Activated CD4-positive, alpha-beta T cell treated with anti-CD3 and anti-CD28 coated beads for 36 hours (primary cell): Measurements from ENCODE around the gene CEP250. TPM values are rescaled to one million over a fixed set of nuclear protein-coding genes. Genes with fewer than 3 reads are reported as not detected.
"Not testable (repeated sequence)": the region's sequence is repeated elsewhere in the genome, so short reads cannot be mapped to it uniquely, and the experiment has no call there.

Experiments
- ATAC-seq: fragments of 200-7000 bp; cut with Tn5 transposase; one replicate; pipeline ENCODE4 v1.10.0; 2021; ENCODE audit warnings: mild to moderate bottlenecking, moderate library complexity
- CTCF ChIA-PET: fragments of 350-600 bp; sonication (Branson Sonifier 250); formaldehyde crosslinking; loops from one replicate; lab custom pipeline; 2021; ENCODE audit warnings: antibody characterized with exemption; lab: Charles Lee
- POLR2A ChIA-PET: fragments of 350-600 bp; sonication (Branson Sonifier 250); formaldehyde crosslinking; loops from one replicate; lab custom pipeline; 2021; ENCODE audit warnings: antibody characterized with exemption, inconsistent platforms; lab: Charles Lee
- DNase-seq: peaks from one replicate; pipeline ENCODE4 v3.0.0-alpha.2; 2020
- H3K27ac Mint-ChIP-seq: one replicate; pipeline ENCODE4 v1.8.0; 2021; ENCODE audit warnings: mixed read lengths
- H3K27me3 Mint-ChIP-seq: one replicate; pipeline ENCODE4 v1.8.0; 2021; ENCODE audit warnings: mixed read lengths
- H3K36me3 Mint-ChIP-seq: one replicate; pipeline ENCODE4 v1.8.0; 2021; ENCODE audit warnings: low read depth, mixed read lengths
- H3K4me1 Mint-ChIP-seq: one replicate; pipeline ENCODE4 v1.8.0; 2021; ENCODE audit warnings: mixed read lengths
- H3K4me3 Mint-ChIP-seq: one replicate; pipeline ENCODE4 v1.8.0; 2021; ENCODE audit warnings: mild to moderate bottlenecking, moderate library complexity, mixed read lengths
- H3K9me3 Mint-ChIP-seq: one replicate; pipeline ENCODE4 v1.8.0; 2021; ENCODE audit warnings: low read depth, mixed read lengths
- intact Hi-C, 2 experiments: fragments of 100-400 bp; cut with DNase I in 1 of 2; cut with micrococcal nuclease in 1 of 2; formaldehyde crosslinking; loops; one replicate each; pipeline versions ENCODE4 v1.14.2 to v1.15.1; 2022 to 2024; cut with DNase I, micrococcal nuclease
- total RNA-seq, 2 experiments: library from RNA; stranded (reverse); gene quantifications; one replicate each; pipeline ENCODE4 v1.2.3, GENCODE V29; 2021

The CEP250 gene
- total RNA-seq, 2 experiments from 2014 or later = 50.4 to 60.2 TPM

DNA sequence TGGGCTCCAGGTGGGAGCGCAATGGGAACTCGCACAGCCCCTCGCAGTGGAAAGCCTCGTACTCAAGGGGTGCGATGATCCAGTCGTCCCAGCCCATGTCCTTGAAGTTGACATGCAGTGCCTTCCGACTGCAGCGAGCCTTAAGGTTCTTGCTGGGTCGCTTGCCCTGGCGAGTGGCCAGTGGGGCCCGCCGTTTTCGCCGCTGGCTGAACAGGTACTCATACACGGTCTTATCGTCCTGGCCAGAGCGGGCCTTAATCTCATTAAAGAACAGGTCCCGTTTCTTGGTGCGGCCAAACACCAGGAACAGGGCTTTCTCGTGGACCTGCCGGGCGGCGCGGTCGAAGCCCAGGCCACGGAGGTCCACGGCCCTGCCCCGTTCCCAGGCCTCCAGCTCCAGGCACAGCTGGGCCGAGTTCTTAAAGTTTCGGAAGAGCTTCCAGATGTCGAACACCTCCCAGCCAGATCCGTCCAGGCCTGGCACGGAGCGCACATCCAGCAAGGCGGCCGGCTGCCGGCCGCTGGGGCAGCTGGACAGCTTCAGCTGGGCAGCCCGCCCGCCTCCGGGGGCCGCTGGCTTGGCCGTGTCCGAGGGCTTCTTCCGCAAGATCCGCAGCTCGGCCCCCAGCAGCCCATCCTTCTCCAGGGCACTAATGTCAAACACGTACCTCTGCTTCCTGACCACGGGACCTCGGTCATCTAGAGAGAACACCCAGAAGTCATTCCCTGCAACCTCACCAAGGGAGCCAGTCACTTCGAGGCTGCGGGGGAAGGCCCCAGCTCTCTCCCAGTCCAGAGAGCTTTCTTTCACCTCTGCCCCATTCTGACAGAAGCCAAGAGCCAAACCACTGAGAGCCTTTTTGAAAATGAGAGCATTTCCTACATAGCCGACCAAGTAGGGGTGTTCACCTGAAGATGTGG lies 21.1 kb upstream of the CEP250 start:
- H3K27ac Mint-ChIP-seq = no peak overlapping the region

DNA sequence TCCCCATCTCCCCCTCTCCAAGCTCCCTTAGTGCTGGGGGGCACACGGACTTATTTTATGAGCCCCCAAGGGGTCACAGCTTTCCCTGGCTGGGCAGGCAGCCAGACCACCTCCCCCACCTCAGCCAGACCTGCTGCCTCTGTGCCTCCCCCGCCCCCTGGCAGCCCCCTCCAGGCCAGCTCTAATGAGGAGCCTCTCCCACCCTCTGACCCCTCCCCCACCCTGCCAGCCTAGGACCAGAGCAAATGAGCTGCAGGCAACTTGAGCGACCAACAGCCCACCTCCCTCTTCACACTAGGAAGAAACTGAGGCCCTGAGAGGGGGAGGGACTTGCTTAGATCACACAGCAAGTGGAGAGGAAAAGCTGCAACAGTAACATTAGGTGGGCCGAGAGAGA lies 19.2 kb upstream of the CEP250 start:
- H3K4me3 Mint-ChIP-seq = no peak overlapping the region
- ChIA-PET POLR2A (interaction anchor here (0.5 to 0.6 kb wide), 2 partner anchors 14 to 632 kb away, joined by 3 to 10 read pairs; no protein-coding TSS in a partner anchor), CTCF (interaction anchor here (0.6 to 1.7 kb wide), 4 partner anchors 10 to 563 kb away, joined by 3 to 4 read pairs (median 4); partner anchors contain the start of gene GGT7)
- H3K9me3 Mint-ChIP-seq = no peaks in the 10 kb centered on the region
- ATAC-seq = no peak
- DNase-seq = no peak
- no peak overlapping the region for H3K27ac Mint-ChIP-seq
- H3K27me3 Mint-ChIP-seq = peaks cover 6% of the 10 kb centered on the region
- intact Hi-C loops = no loop called here
- peaks cover 5% of the 10 kb centered on the region for H3K4me1 Mint-ChIP-seq
- no peaks in the 10 kb centered on the region for H3K36me3 Mint-ChIP-seq

More for the DNA sequence above, 21.1 kb upstream of the CEP250 start:
- Mint-ChIP-seq H3K4me1 (peaks cover 5% of the 10 kb centered on the region), H3K9me3 (no peaks in the 10 kb centered on the region), H3K4me3 (no peak overlapping the region), H3K27me3 (no peaks in the 10 kb centered on the region), H3K36me3 (no peaks in the 10 kb centered on the region)
- DNase-seq (no peak), ATAC-seq (no peak)
- ChIA-PET POLR2A (no interaction called here), CTCF (interaction anchor here (0.9 to 1.6 kb wide), 5 partner anchors 9 to 105 kb away, joined by 3 to 4 read pairs (median 3); partner anchors contain the start of gene CEP250)
- intact Hi-C loops = no loop called here

DNA sequence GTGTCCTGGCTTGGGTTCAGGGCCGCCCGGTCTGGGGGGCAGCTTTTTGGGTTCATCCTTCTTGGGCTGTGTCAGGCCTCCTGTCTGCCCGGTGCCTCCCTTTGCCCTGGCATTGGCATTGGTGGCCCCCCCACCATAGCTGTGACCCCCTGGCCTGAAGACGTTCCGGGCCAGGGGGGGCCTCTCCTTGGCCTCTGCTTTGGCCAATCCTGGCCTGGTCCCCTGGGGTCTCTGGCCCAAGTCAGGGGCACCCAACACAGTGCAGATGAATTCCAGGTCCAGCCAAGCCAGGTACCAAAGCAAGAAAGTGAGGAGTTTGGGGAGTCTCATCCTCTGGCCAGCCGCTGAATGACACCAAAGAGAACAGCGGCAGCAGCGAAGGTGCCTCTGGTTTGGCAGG lies 17.8 kb upstream of the CEP250 start:
- peaks cover 6% of the 10 kb centered on the region for H3K27me3 Mint-ChIP-seq
- intact Hi-C loops = no loop called here
- peaks cover 3% of the 10 kb centered on the region for H3K4me1 Mint-ChIP-seq
- DNase-seq = no peak
- no peak overlapping the region for H3K27ac Mint-ChIP-seq
- H3K36me3 Mint-ChIP-seq = no peaks in the 10 kb centered on the region
- no peak overlapping the region for H3K4me3 Mint-ChIP-seq
- no peak for ATAC-seq
- no peaks in the 10 kb centered on the region for H3K9me3 Mint-ChIP-seq
- POLR2A ChIA-PET = no interaction called here
- CTCF ChIA-PET = interaction anchor here (0.9 to 1.0 kb wide), 2 partner anchors 26 to 94 kb away, joined by 3 to 5 read pairs; no protein-coding TSS in a partner anchor

DNA sequence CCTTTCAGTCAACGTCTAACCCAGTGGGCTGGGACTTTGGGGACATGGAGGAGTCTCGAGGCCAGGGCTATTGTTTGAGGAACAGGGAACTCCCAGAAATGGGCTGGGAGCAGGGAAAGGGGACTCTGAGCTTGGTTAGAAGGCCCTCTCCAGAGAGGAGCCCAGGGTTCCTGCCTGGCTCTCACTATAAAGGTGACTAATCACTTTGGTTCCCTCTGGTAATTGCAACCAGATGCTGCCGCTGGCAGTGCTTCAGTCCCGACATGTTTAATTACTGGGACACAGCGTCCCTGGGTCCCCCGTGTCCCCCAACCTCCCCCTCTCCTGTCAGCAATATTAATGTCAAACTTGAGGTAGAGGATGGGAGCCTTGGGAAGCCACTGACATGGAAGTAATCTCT lies 12.4 kb upstream of the CEP250 start:
- ChIA-PET POLR2A (no interaction called here), CTCF (interaction anchor here (0.6 to 1.5 kb wide), 5 partner anchors 8 to 1030 kb away, joined by 3 to 4 read pairs (median 3); no protein-coding TSS in a partner anchor)
- peaks cover 7% of the 10 kb centered on the region for H3K4me1 Mint-ChIP-seq
- no peaks in the 10 kb centered on the region for H3K36me3 Mint-ChIP-seq
- DNase-seq (no peak), ATAC-seq (no peak)
- peaks cover 6% of the 10 kb centered on the region for H3K27me3 Mint-ChIP-seq
- no peak overlapping the region for H3K4me3 Mint-ChIP-seq
- no peak overlapping the region for H3K27ac Mint-ChIP-seq
- intact Hi-C loops = no loop called here
- no peaks in the 10 kb centered on the region for H3K9me3 Mint-ChIP-seq

DNA sequence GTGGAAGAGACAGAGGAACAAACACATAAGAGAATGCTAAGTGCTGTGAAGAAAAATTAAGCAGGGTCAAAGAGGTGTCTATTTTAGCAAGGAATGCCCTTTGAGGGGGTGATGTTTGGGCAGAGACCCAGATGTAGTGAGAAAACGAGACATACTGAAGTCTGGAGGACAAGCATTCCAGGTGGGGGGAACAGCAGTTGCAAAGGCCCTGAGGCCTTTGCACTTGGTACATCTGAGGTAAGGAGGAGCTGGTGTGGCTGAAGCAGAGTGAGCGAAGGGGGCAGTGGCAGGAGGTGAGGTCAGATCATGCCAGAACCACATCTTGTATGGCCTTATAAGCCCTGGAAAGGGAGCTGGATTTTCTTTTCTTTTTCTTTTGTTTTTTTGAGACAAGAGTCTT lies 11.2 kb upstream of the CEP250 start:
- Mint-ChIP-seq H3K9me3 (no peaks in the 10 kb centered on the region), H3K36me3 (no peaks in the 10 kb centered on the region), H3K4me3 (no peak overlapping the region), H3K27me3 (peaks cover 6% of the 10 kb centered on the region), H3K4me1 (peaks cover 7% of the 10 kb centered on the region), H3K27ac (no peak overlapping the region)
- intact Hi-C loops = no loop called here
- DNase-seq = no peak
- POLR2A ChIA-PET = no interaction called here
- ATAC-seq = no peak
- CTCF ChIA-PET = interaction anchor here (0.6 to 5.2 kb wide), 6 partner anchors 10 to 1325 kb away, joined by 3 to 37 read pairs (median 4); partner anchors contain the start of gene CEP250

DNA sequence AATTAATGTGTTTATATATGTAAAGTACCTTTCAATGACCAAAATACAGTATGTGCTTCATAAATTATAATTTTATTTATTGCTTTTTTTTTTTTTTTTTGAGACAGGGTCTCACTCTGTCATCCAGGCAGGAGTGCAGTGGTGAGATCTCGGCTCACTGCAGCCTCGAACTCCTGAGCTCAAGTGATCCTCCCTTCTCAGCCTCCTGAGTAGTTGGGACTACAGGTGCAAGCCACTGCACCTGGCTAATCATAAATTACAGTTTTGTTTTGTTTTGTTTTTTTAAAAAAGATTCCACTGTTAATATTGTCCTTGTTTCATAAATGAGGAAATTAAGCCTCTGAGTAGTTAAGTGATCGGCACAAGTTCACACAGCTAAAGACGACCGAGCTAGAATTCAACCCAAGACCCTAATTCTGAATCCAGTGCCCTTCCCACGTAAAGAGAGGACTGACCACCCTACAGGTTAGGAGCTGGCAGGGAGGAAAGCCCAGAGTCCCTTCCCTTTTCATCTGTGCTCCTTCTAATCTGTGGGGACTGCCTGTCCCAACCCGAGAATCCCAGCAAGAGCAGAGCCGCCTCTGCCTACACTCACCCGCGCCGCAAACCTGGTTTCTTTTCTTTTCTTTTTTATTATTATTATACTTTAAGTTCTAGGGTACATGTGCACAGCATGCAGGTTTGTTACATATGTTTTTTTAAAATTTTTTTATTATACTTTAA lies 8.9 kb upstream of the CEP250 start:
- no peaks in the 10 kb centered on the region for H3K27me3 Mint-ChIP-seq
- no peak for DNase-seq
- POLR2A ChIA-PET = interaction anchor here (1.0 kb wide), 1 partner anchor 9 kb away, joined by 4 read pairs; the partner anchor contains the start of gene CEP250
- intact Hi-C loops = loop anchor here (1.0 to 2.0 kb wide), 3 partner anchors 34 to 143 kb away; no protein-coding TSS in a partner anchor
- peak overlapping the region; percentile 78 for H3K4me3 Mint-ChIP-seq
- peaks cover 7% of the 10 kb centered on the region for H3K4me1 Mint-ChIP-seq
- no peaks in the 10 kb centered on the region for H3K9me3 Mint-ChIP-seq
- H3K27ac Mint-ChIP-seq = no peak overlapping the region
- H3K36me3 Mint-ChIP-seq = no peaks in the 10 kb centered on the region
- CTCF ChIA-PET = interaction anchor here (0.6 to 5.2 kb wide), 13 partner anchors 9 to 763 kb away, joined by 3 to 37 read pairs (median 4); partner anchors contain the start of gene CEP250
- ATAC-seq = peak; percentile 11

DNA sequence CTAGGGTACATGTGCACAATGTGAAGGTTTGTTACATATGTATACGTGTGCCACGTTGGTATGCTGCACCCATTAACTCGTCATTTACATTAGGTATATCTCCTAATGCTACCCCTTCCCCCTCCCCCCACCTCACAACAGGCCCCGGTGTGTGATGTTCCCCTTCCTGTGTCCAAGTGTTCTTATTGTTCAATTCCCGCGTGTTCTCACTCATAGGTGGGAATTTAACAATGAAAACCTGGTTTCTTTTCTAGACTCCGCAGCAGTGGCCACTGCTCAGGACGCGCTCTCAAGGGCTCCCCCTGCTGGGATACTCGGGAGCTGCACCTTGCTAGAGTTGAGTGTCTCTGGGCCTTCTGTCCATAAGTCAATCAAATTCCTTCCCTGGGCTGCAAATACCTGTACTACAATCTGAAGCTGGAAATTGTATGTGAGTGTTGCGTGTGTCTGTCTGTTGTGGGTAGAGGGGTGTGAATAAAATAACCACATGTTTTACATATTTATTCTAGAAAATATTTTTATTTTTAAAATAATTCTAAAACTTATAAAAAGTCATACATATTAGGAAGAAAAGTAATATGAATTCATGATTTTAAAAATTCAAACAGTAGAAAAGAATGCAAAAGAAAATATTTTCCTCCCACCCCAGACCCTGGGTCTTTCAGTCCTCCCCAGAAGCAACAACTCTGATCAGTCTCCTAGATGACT lies 8.2 kb upstream of the CEP250 start:
- H3K4me3 Mint-ChIP-seq = peak overlapping the region; percentile 78
- CTCF ChIA-PET = interaction anchor here (0.6 to 5.2 kb wide), 17 partner anchors 9 to 614 kb away, joined by 3 to 37 read pairs (median 4); partner anchors contain the start of genes CEP250 and EDEM2
- peak overlapping the region; percentile 58 for H3K27ac Mint-ChIP-seq
- intact Hi-C loops = loop anchor here (1.0 to 2.0 kb wide), 3 partner anchors 34 to 144 kb away; no protein-coding TSS in a partner anchor
- POLR2A ChIA-PET = interaction anchor here (0.6 to 1.0 kb wide), 3 partner anchors 8 to 163 kb away, joined by 3 to 4 read pairs (median 3); partner anchors contain the start of gene CEP250
- ATAC-seq (peak; percentile 99), DNase-seq (peak; percentile 95)
- peaks cover 7% of the 10 kb centered on the region for H3K4me1 Mint-ChIP-seq
- no peaks in the 10 kb centered on the region for H3K36me3 Mint-ChIP-seq
- H3K27me3 Mint-ChIP-seq = no peaks in the 10 kb centered on the region
- no peaks in the 10 kb centered on the region for H3K9me3 Mint-ChIP-seq

DNA sequence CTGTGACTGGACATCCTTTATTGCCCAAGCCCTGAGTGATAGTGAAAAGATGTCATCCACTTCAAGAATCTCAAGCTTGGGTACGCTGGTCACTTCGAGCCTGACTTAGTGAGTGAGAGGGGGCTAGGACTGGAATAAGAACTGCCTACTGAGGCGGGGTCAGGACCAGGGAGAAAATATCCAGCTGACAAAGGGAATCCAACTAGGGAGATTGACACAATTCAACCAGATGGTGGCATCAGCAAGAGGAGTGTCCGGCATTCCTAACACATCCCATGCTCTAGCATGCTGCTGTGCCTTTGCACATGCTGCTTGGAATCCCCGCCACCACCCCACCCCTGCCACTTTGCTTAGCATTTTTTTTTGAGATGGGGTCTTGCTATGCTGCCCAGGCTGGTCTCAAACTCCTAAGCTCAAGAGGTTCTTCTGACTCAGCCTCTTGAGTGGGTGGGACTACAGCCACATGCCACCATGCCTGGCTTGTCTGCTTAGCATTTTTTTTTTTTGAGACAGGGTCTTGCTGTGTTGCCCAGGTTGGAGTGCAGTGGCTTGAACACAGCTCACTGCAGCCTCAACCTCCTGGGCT lies 6.5 kb upstream of the CEP250 start:
- H3K4me1 Mint-ChIP-seq = peaks cover 12% of the 10 kb centered on the region
- ChIA-PET CTCF (interaction anchor here (0.6 to 5.2 kb wide), 6 partner anchors 13 to 145 kb away, joined by 3 to 37 read pairs (median 3); no protein-coding TSS in a partner anchor), POLR2A (no interaction called here)

DNA sequence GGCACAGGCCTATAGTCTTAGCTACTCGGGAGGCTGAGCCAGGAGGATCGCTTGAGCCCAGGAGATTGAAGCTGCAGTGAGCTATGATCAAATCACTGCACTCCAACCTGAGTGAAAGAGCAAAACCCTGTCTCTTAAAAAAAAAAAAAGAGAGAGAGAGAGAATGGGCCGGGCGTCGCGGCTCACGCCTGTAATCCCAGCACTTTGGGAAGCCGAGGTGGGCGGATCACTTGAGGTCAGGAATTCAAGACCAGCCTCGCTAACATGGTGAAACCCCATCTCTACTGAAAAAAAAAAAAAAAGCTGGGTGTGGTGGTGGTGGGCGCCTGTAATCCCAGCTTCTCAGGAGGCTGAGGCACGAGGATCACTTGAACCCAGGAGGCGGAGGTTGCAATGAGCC lies 5.5 kb upstream of the CEP250 start:
- DNase-seq, H3K36me3 Mint-ChIP-seq, H3K4me3 Mint-ChIP-seq, H3K9me3 Mint-ChIP-seq, ATAC-seq, H3K27ac Mint-ChIP-seq, H3K27me3 Mint-ChIP-seq: not testable (repeated sequence)
- ChIA-PET CTCF (interaction anchor here (0.6 to 0.8 kb wide), 2 partner anchors 145 to 238 kb away, joined by 3 read pairs; no protein-coding TSS in a partner anchor), POLR2A (interaction anchor here (0.6 kb wide), 1 partner anchor 21 kb away, joined by 3 read pairs; no protein-coding TSS in a partner anchor)
- H3K4me1 Mint-ChIP-seq = peaks cover 13% of the 10 kb centered on the region
- intact Hi-C loops = loop anchor here in 1 of 2 experiments (10.0 kb wide), 2 partner anchors 625 to 1125 kb away; partner anchors contain the start of genes NCOA6 and TGIF2

More for the DNA sequence above, 6.5 kb upstream of the CEP250 start:
- H3K9me3 Mint-ChIP-seq = no peaks in the 10 kb centered on the region
- DNase-seq (no peak), ATAC-seq (no peak)
- H3K4me3 Mint-ChIP-seq = no peak overlapping the region
- H3K27me3 Mint-ChIP-seq = no peaks in the 10 kb centered on the region
- H3K36me3 Mint-ChIP-seq = no peaks in the 10 kb centered on the region
- intact Hi-C loops = no loop called here
- no peak overlapping the region for H3K27ac Mint-ChIP-seq

DNA sequence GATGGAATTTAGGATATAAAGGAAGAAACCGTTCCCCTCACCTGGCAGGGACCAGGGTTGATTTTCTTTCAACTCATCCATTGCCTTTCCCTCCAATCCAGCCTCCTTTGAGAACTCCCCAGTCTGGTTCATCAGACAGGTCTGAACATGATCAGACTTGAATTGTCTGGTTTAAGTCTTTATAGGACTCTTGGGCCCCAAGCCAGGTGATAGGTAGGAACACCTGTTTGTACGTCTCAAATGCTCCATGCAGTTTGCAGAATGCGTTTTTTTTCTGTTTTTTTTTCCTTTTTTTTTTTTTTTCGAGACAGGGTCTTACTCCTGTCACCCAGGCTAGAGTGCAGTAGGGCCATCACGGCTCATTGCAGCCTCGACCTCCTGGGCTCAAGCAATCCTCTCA lies 4.1 kb upstream of the CEP250 start:
- ChIA-PET CTCF (interaction anchor here (5.1 kb wide), 1 partner anchor 13 kb away, joined by 37 read pairs; no protein-coding TSS in a partner anchor), POLR2A (no interaction called here)
- intact Hi-C loops = loop anchor here in 1 of 2 experiments (10.0 kb wide), 2 partner anchors 626 to 1124 kb away; partner anchors contain the start of genes NCOA6 and TGIF2
- H3K27ac Mint-ChIP-seq = no peak overlapping the region
- H3K36me3 Mint-ChIP-seq = no peaks in the 10 kb centered on the region
- no peaks in the 10 kb centered on the region for H3K27me3 Mint-ChIP-seq
- ATAC-seq (no peak), DNase-seq (no peak)
- no peaks in the 10 kb centered on the region for H3K9me3 Mint-ChIP-seq
- H3K4me1 Mint-ChIP-seq = peaks cover 17% of the 10 kb centered on the region
- H3K4me3 Mint-ChIP-seq = no peak overlapping the region
